ENCODE measurements around the gene MTM1. TPM values are rescaled to one million over a fixed set of nuclear protein-coding genes. Genes with fewer than 3 reads are reported as not detected.

MTM1 gene
- total RNA-seq, 4 donors from 2014 or later = 3.8 to 26.7 (median 13.1) TPM

DNA sequence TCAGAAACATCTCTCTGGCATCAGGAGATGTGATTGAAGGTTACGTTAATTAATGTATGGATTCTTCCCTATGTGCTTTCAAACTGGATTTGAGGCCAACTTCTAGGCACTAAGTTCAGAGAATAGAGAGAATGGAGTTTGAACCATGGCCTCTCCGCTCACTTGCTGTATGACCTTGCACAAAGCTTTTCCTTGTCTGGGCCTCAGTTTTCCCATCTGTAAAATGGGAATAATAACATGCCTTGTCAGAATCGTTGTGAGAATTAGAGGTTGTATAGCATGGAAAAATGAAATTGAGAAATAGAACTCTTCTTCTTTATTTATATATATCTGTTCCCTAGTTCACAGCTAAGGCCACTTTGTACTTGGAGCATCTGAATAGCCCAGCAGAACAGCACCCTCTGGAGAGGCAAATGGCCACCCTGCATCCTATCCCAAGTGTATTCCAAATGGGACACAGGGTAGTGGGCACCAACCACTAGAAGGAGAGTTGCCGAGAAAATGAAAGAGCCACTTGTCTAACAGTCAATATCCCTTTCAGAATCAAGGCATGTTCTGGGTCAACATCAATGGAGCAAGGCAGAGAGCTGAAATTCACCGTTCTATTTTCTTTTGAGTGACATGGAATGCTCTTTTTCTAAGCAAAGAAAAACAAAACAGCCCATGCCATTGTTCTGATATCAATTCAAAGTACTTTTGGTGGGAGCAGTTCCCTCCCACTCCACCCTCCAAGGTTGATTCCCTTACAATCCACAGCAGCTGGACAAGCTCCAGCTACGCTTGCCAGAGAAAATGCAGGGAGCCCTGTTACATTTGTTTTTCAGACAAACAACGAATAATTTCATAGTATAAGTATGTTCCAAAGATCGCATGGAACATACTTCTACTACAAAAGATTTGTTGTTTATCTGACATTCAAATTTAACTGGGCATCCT, 23.3 kb upstream of the MTM1 start:
- no peak for DNase-seq
- Histone ChIP-seq H3K9me3 (no peaks in the 10 kb centered on the region), H3K4me3 (no peak overlapping the region), H3K27me3 (no peaks in the 10 kb centered on the region), H3K36me3 (no peaks in the 10 kb centered on the region), H3K4me1 (no peaks in the 10 kb centered on the region), H3K27ac (no peak overlapping the region)
- intact Hi-C loops (cut with DNase I; ENCODE audit: low total_unique reads) = no loop called here
- TF ChIP-seq CTCF (IDR thresholded peaks at IDR 0.05) = no peak
- TF ChIP-seq POLR2A (IDR thresholded peaks at IDR 0.05) = no peak

GRCh38 chrX:150546711-150547153, 21.7 kb upstream of the MTM1 start:
- intact Hi-C loops (cut with DNase I; ENCODE audit: low total_unique reads) = no loop called here
- no peak overlapping the region for H3K4me3 ChIP-seq
- H3K27ac ChIP-seq = peak overlapping the region in 1 of 2 donors; percentile 80
- H3K27me3 ChIP-seq = no peaks in the 10 kb centered on the region
- no peaks in the 10 kb centered on the region for H3K9me3 ChIP-seq
- no peak for TF ChIP-seq POLR2A (IDR thresholded peaks at IDR 0.05)
- no peak for TF ChIP-seq CTCF (IDR thresholded peaks at IDR 0.05)
- H3K4me1 ChIP-seq = no peaks in the 10 kb centered on the region
- no peak for DNase-seq
- no peaks in the 10 kb centered on the region for H3K36me3 ChIP-seq

GRCh38 chrX:150547375-150548115, 20.9 kb upstream of the MTM1 start:
- TF ChIP-seq CTCF (IDR thresholded peaks at IDR 0.05) (no peak), POLR2A (IDR thresholded peaks at IDR 0.05) (peak in 1 of 2 donors; percentile 18)
- H3K36me3 ChIP-seq = no peaks in the 10 kb centered on the region
- DNase-seq = peak; percentile 69 to 70
- H3K27me3 ChIP-seq = no peaks in the 10 kb centered on the region
- H3K4me3 ChIP-seq = peak overlapping the region; percentile 9 to 36
- peak overlapping the region; percentile 77 to 80 for H3K27ac ChIP-seq
- H3K9me3 ChIP-seq = no peaks in the 10 kb centered on the region
- intact Hi-C loops (cut with DNase I; ENCODE audit: low total_unique reads) = no loop called here
- H3K4me1 ChIP-seq = no peaks in the 10 kb centered on the region

- H3K27me3 ChIP-seq = no peaks in the 10 kb centered on the region
- no peak for DNase-seq
- no peaks in the 10 kb centered on the region for H3K9me3 ChIP-seq
- H3K36me3 ChIP-seq = no peaks in the 10 kb centered on the region
- no peaks in the 10 kb centered on the region for H3K4me1 ChIP-seq
- H3K27ac ChIP-seq = peak overlapping the region; percentile 77 to 80
- H3K4me3 ChIP-seq = no peak overlapping the region
- intact Hi-C loops (cut with DNase I; ENCODE audit: low total_unique reads) = no loop called here
- no peak for TF ChIP-seq CTCF (IDR thresholded peaks at IDR 0.05)
- no peak for TF ChIP-seq POLR2A (IDR thresholded peaks at IDR 0.05)
These were observed 20.2 kb upstream of the MTM1 start for GRCh38 chrX:150548251-150548650.

DNA sequence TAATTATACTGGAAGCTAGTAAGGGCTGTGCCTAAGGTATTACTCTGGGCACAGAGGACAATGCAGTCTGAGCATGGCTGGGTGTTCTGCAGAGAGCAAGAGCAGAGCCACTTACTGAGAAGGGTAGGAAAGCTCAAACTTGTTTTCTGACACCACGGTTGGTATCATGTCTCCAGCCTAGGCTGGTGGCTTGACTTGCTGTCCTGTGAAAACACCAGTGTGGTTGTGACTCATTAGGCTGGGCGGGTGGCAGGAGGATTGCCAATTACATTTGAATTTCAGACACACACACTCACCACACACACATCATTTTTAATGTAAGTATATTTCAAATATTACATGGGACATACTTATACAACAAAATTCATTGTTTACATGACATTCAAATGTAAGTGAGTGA, 19.7 kb upstream of the MTM1 start:
- DNase-seq = no peak
- H3K4me1 ChIP-seq = no peaks in the 10 kb centered on the region
- TF ChIP-seq CTCF (IDR thresholded peaks at IDR 0.05) = no peak
- TF ChIP-seq POLR2A (IDR thresholded peaks at IDR 0.05) = no peak
- H3K4me3 ChIP-seq = no peak overlapping the region
- no peaks in the 10 kb centered on the region for H3K36me3 ChIP-seq
- H3K27me3 ChIP-seq = no peaks in the 10 kb centered on the region
- no peak overlapping the region for H3K27ac ChIP-seq
- intact Hi-C loops (cut with DNase I; ENCODE audit: low total_unique reads) = no loop called here
- H3K9me3 ChIP-seq = no peaks in the 10 kb centered on the region

Measured in uterus (tissue), 4 donors.